Smooth muscle cell (in vitro differentiated cells): ENCODE measurements around the gene CBFA2T3. TPM values are rescaled to one million over a fixed set of nuclear protein-coding genes. Genes with fewer than 3 reads are reported as not detected.

Source experiments
- DNase-seq: peaks from one replicate; lab custom pipeline; 2025; ENCODE audit not compliant: unreplicated experiment; lab: John Stamatoyannopoulos, UW
- H2AFZ ChIP-seq: fragments of 200-600 bp; sonication (generic); 2 replicates; pipeline ENCODE4 v1.6.0; 2016; ENCODE audit warnings: antibody characterized with exemption, low read depth, mild to moderate bottlenecking
- H3F3A ChIP-seq: fragments of 200-600 bp; sonication (generic); 2 replicates; pipeline ENCODE4 v1.6.0; 2017; ENCODE audit warnings: antibody characterized with exemption, low read depth
- H3K27ac ChIP-seq: fragments of 200-600 bp; sonication (generic); 2 replicates; pipeline ENCODE4 v1.5.1; 2016; ENCODE audit warnings: low read depth, mild to moderate bottlenecking
- H3K27me3 ChIP-seq: fragments of 200-600 bp; sonication (generic); 2 replicates; pipeline ENCODE4 v1.6.1; 2016; ENCODE audit warnings: low read depth, mild to moderate bottlenecking
- H3K36me3 ChIP-seq: fragments of 200-600 bp; sonication (generic); 2 replicates; pipeline ENCODE4 v1.5.1; 2016; ENCODE audit warnings: low read depth
- H3K4me1 ChIP-seq: fragments of 200-600 bp; sonication (generic); 2 replicates; pipeline ENCODE4 v1.5.1; 2016; ENCODE audit warnings: low read depth
- H3K4me2 ChIP-seq: fragments of 200-600 bp; sonication (generic); 2 replicates; pipeline ENCODE4 v1.6.0; 2016; ENCODE audit warnings: mild to moderate bottlenecking
- H3K4me3 ChIP-seq: fragments of 200-600 bp; sonication (generic); 2 replicates; pipeline ENCODE4 v1.5.1; 2016; ENCODE audit warnings: mild to moderate bottlenecking
- H3K79me2 ChIP-seq: fragments of 200-600 bp; sonication (generic); 2 replicates; pipeline ENCODE4 v1.6.0; 2016; ENCODE audit warnings: low read depth, mild to moderate bottlenecking
- H3K9ac ChIP-seq: fragments of 200-600 bp; sonication (generic); 2 replicates; pipeline ENCODE4 v1.6.0; 2016; ENCODE audit warnings: low read depth
- H3K9me3 ChIP-seq: fragments of 200-600 bp; sonication (generic); replicated peaks from 2 replicates; pipeline ENCODE4 v1.5.1; 2016; ENCODE audit warnings: low read depth
- H4K20me1 ChIP-seq: fragments of 200-600 bp; sonication (generic); 2 replicates; pipeline ENCODE4 v1.6.0; 2016; ENCODE audit warnings: low read depth
- CTCF ChIP-seq: fragments of 200-600 bp; sonication (generic); IDR thresholded peaks from 2 replicates; pipeline ENCODE4 v1.5.1; 2017; ENCODE audit warnings: borderline replicate concordance, mild to moderate bottlenecking, antibody characterized with exemption; ENCODE audit not compliant: insufficient read depth, poor library complexity, severe bottlenecking
- WGBS: methylation state at CpG from one replicate; pipeline ENCODE4 v1.1.7; 2016; ENCODE audit warnings: low lambda C conversion rate; 5-methylcytosine and 5-hydroxymethylcytosine counted together
- polyA plus RNA-seq: library from polyadenylated mRNA; unstranded; fragments of >200 nt; fragmentation: Nextera tagmentation; extraction: Ambion mirVana; gene quantifications from 2 replicates; pipeline ENCODE4 v1.2.1, GENCODE V29; 2016
- total RNA-seq: library from RNA; depleted of rRNA; stranded (reverse); fragments of >200 nt; gene quantifications from 2 replicates; pipeline ENCODE4 v1.2.3, GENCODE V29; 2014

CBFA2T3 gene
- total and polyA plus RNA-seq, 2 experiments from 2014 or later, result 0.25 TPM; not detected in 1

DNA sequence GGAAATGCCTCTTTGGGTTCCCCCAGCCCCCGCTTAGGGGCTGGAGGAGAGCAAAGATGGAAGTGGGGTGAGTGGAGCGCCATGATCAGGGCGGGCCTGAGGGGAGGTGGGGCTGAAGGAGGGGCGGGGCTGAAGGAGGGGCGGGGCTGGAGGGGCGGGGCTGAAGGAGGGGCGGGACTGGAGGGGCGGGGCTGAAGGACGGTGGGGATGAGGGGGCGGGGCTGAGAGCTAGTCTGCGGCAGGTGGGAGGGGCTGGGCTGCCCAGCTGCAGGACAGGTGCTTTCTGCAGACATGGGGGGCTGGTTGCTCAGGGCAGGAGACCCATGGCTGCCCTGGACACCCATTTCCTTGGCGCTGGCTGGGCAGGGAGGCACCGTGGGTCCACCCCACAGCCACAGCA lies 71.4 kb downstream of the CBFA2T3 start:
- no peaks in the 10 kb centered on the region for H3F3A ChIP-seq
- no peak overlapping the region for H2AFZ ChIP-seq
- no peak for DNase-seq
- no peaks in the 10 kb centered on the region for H3K4me1 ChIP-seq
- H3K27ac ChIP-seq, result no peak overlapping the region
- no peaks in the 10 kb centered on the region for H3K27me3 ChIP-seq
- no peaks in the 10 kb centered on the region for H4K20me1 ChIP-seq
- H3K4me2 ChIP-seq, result no peak overlapping the region
- no peak for TF ChIP-seq CTCF
- H3K36me3 ChIP-seq, result no peaks in the 10 kb centered on the region
- no peak overlapping the region for H3K9ac ChIP-seq
- WGBS, result 74% methylated on average over 2 of the region's 13 CpGs
- no peak overlapping the region for H3K4me3 ChIP-seq
- H3K79me2 ChIP-seq, result no peaks in the 10 kb centered on the region
- H3K9me3 ChIP-seq, result no peaks in the 10 kb centered on the region

GRCh38 chr16:88904676-88905365 lies 72.2 kb downstream of the CBFA2T3 start:
- H2AFZ ChIP-seq, result no peak overlapping the region
- no peak overlapping the region for H3K4me3 ChIP-seq
- no peak for TF ChIP-seq CTCF
- H3K9me3 ChIP-seq, result no peaks in the 10 kb centered on the region
- WGBS, result 94% methylated on average over 18 of the region's 21 CpGs
- no peak overlapping the region for H3K27ac ChIP-seq
- H3K36me3 ChIP-seq, result no peaks in the 10 kb centered on the region
- H3K79me2 ChIP-seq, result no peaks in the 10 kb centered on the region
- no peaks in the 10 kb centered on the region for H3K4me1 ChIP-seq
- H3K9ac ChIP-seq, result no peak overlapping the region
- H4K20me1 ChIP-seq, result no peaks in the 10 kb centered on the region
- H3F3A ChIP-seq, result no peaks in the 10 kb centered on the region
- H3K4me2 ChIP-seq, result no peak overlapping the region
- H3K27me3 ChIP-seq, result no peaks in the 10 kb centered on the region
- DNase-seq, result no peak

DNA sequence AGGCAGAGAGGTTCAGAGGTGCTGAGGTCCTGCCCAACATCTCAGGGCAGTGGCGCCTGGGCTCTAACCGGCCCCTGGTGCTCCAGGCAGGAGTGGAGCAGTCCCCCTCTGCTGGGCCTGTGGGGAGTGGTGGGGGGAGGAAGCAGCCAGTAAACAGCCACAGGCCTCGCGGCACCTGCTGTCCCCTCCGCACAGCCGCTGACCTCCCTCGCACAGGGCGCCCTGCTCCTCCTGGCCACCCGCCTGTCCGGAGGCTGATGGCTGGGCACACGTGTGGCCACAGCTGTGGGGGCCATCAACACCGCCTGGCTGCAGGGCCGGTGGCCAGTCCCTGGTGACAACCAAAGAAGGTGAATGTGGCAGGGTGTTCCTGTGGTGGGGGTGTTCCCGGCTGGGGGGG lies 73.7 kb downstream of the CBFA2T3 start:
- no peak for TF ChIP-seq CTCF
- no peak for DNase-seq
- no peaks in the 10 kb centered on the region for H3K36me3 ChIP-seq
- no peak overlapping the region for H3K4me3 ChIP-seq
- H3K9ac ChIP-seq, result no peak overlapping the region
- H3K27ac ChIP-seq, result no peak overlapping the region
- no peaks in the 10 kb centered on the region for H3K79me2 ChIP-seq
- no peaks in the 10 kb centered on the region for H3K9me3 ChIP-seq
- no peak overlapping the region for H2AFZ ChIP-seq
- no peaks in the 10 kb centered on the region for H3F3A ChIP-seq
- no peaks in the 10 kb centered on the region for H3K4me1 ChIP-seq
- H3K4me2 ChIP-seq, result no peak overlapping the region
- H4K20me1 ChIP-seq, result no peaks in the 10 kb centered on the region
- 86% methylated on average over 14 of the region's 14 CpGs for WGBS
- no peaks in the 10 kb centered on the region for H3K27me3 ChIP-seq

DNA sequence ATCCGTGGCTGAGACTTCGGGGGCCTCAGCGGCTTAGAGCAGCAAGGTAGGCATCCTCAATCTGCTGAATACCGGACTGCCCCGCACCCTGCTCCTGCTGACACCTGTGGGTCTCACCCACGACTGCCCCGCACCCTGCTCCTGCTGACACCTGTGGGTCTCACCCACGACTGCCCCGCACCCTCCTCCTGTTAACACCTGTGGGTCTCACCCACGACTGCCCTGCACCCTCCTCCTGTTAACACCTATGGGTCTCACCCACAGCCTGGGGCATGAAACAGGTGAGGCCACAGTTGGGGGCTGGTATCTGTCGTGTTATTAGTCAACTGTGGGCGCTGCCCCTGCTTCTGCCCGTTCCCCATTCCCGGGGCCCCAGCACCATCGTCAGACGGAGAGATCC lies 74.3 kb downstream of the CBFA2T3 start:
- no peaks in the 10 kb centered on the region for H3K27me3 ChIP-seq
- H3K4me3 ChIP-seq, result no peak overlapping the region
- no peaks in the 10 kb centered on the region for H3F3A ChIP-seq
- no peaks in the 10 kb centered on the region for H4K20me1 ChIP-seq
- H3K36me3 ChIP-seq, result no peaks in the 10 kb centered on the region
- no peak overlapping the region for H3K9ac ChIP-seq
- no peaks in the 10 kb centered on the region for H3K79me2 ChIP-seq
- H3K4me1 ChIP-seq, result no peaks in the 10 kb centered on the region
- no peak overlapping the region for H3K27ac ChIP-seq
- 94% methylated on average over 16 of the region's 16 CpGs for WGBS
- no peak for TF ChIP-seq CTCF
- no peak overlapping the region for H3K4me2 ChIP-seq
- no peaks in the 10 kb centered on the region for H3K9me3 ChIP-seq
- no peak for DNase-seq
- no peak overlapping the region for H2AFZ ChIP-seq
